K562 (cell line): Measurements from ENCODE around the gene NDFIP2. TPM values are rescaled to one million over a fixed set of nuclear protein-coding genes. Genes with fewer than 3 reads are reported as not detected.

Source experiments
- ATAC-seq: fragments of 200-7000 bp; cut with Tn5 transposase; 3 replicates; pipeline ENCODE4 v1.9.1; 2020; ENCODE audit warnings: moderate library complexity
- BruUV-seq: library from RNA; stranded (reverse); fragments of 400-500 nt; replicated peaks from 2 replicates; lab custom pipeline; 2021; lab: Mats Ljungman, UMichigan
- CTCF ChIA-PET: fragments of 300-600 bp; formaldehyde crosslinking; extraction: SDS; loops from one replicate; lab custom pipeline; 2021; ENCODE audit warnings: low intra/inter-chr PET ratio; lab: Yijun Ruan, JAX
- POLR2A ChIA-PET: fragments of 300-600, 350-650 bp; sonication (Branson Sonifier 250); formaldehyde crosslinking; extraction: SDS; loops from one replicate; lab custom pipeline; 2021; ENCODE audit warnings: antibody characterized with exemption, inconsistent platforms; lab: Yijun Ruan, JAX
- DNase-seq, 4 experiments: peaks; one replicate each; pipeline versions ENCODE4 v3.0.0 to v3.0.0-alpha.2; 2011 to 2018; ENCODE audit warnings: low spot score in 3 of 4, mixed read lengths in 3 of 4; ENCODE audit errors: extremely low read depth in 1 of 4
- FAIRE-seq: peaks from 2 replicates; lab custom pipeline; 2011; peaks lifted over from hg19 to GRCh38; lab: Jason Lieb, UNC
- H2AFZ ChIP-seq: 2 replicates; pipeline ENCODE4 v1.6.0; 2011; ENCODE audit warnings: low read depth, low read length, control low read depth, inconsistent platforms
- H3K27ac ChIP-seq: fragments of 200-600 bp; 3 replicates; pipeline ENCODE4 v1.8.0; 2011; ENCODE audit warnings: low read depth, mild to moderate bottlenecking, control low read depth, inconsistent platforms, low read length, moderate library complexity, mixed read lengths; ENCODE audit errors: extremely low read depth
- H3K27me3 ChIP-seq, 2 experiments: fragments of 300-600 bp in 1 of 2; 2 replicates in 1 of 2; 3 replicates in 1 of 2; pipeline versions ENCODE4 v1.6.0 to v1.8.0; 2011; ENCODE audit warnings: inconsistent platforms in 2 of 2, low read length in 2 of 2, mild to moderate bottlenecking in 1 of 2, mixed read lengths in 1 of 2, moderate library complexity in 1 of 2; ENCODE audit not compliant: control insufficient read depth in 2 of 2, insufficient read depth in 2 of 2
- H3K36me3 ChIP-seq: fragments of 300-600 bp; 3 replicates; pipeline ENCODE4 v1.8.0; 2011; ENCODE audit warnings: mild to moderate bottlenecking, low read length, inconsistent platforms; ENCODE audit not compliant: control insufficient read depth, insufficient read depth
- H3K4me1 ChIP-seq, 2 experiments: fragments of 200-600 bp in 1 of 2; replicated peaks in 1 of 2; 2 replicates in 1 of 2; 3 replicates in 1 of 2; pipeline versions ENCODE4 v1.5.1 to v1.8.0; 2011; ENCODE audit warnings: inconsistent platforms in 2 of 2, low read length in 2 of 2, mild to moderate bottlenecking in 1 of 2, mixed read lengths in 1 of 2, moderate library complexity in 1 of 2; ENCODE audit not compliant: control insufficient read depth in 2 of 2, insufficient read depth in 2 of 2
- H3K4me2 ChIP-seq: 2 replicates; pipeline ENCODE4 v1.6.1; 2011; ENCODE audit warnings: low read length, control low read depth, inconsistent platforms, mixed read lengths; ENCODE audit not compliant: insufficient read depth
- H3K4me3 ChIP-seq: fragments of 200-600 bp; sonication (generic), shearing (Covaris generic); 2 replicates; pipeline ENCODE4 v1.5.1; 2016; ENCODE audit warnings: control low read depth, inconsistent platforms
- H3K79me2 ChIP-seq: fragments of 200-600 bp; 3 replicates; pipeline ENCODE4 v1.8.0; 2011; ENCODE audit warnings: low read length, inconsistent platforms; ENCODE audit not compliant: control insufficient read depth, insufficient read depth
- H3K9ac ChIP-seq, 2 experiments: 2 replicates each; pipeline versions ENCODE4 v1.6.0 to v1.6.1; 2011; ENCODE audit warnings: low read depth in 2 of 2, low read length in 2 of 2, control low read depth in 1 of 2, inconsistent platforms in 1 of 2, mild to moderate bottlenecking in 1 of 2, mixed read lengths in 1 of 2; ENCODE audit not compliant: insufficient read depth in 1 of 2
- H3K9me1 ChIP-seq: one replicate; pipeline ENCODE4 v1.6.0; 2011; ENCODE audit warnings: inconsistent platforms, mild to moderate bottlenecking, low read length, moderate library complexity; ENCODE audit not compliant: control insufficient read depth, insufficient read depth
- H3K9me3 ChIP-seq: replicated peaks from 2 replicates; pipeline ENCODE4 v1.5.1; 2011; ENCODE audit warnings: low read depth, low read length, inconsistent platforms; ENCODE audit not compliant: control insufficient read depth, insufficient read depth
- H4K20me1 ChIP-seq: replicated peaks from 2 replicates; pipeline ENCODE4 v1.6.1; 2011; ENCODE audit warnings: low read length, inconsistent platforms, mixed read lengths; ENCODE audit not compliant: control insufficient read depth, insufficient read depth
- C11orf30 ChIP-seq: fragments of 450-650 bp; IDR thresholded peaks from 2 replicates; pipeline ENCODE4 v1.6.1; 2016; ENCODE audit warnings: low read depth, mild to moderate bottlenecking
- NFYB ChIP-seq: IDR thresholded peaks from 2 replicates; pipeline ENCODE4 v1.6.1; 2011; ENCODE audit warnings: mild to moderate bottlenecking, moderate library complexity; ENCODE audit not compliant: insufficient read length; ENCODE audit errors: extremely low read depth
- PHTF2 ChIP-seq: fragments of 250-450 bp; sonication (Bioruptor Pico); IDR thresholded peaks from 2 replicates; pipeline ENCODE4 v1.5.0; 2021; ENCODE audit warnings: mild to moderate bottlenecking
- RERE ChIP-seq: sonication (generic); formaldehyde crosslinking; IDR thresholded peaks from 2 replicates; pipeline ENCODE4 v1.8.0; 2023; ENCODE audit warnings: missing genetic modification reagents, mild to moderate bottlenecking, borderline replicate concordance
- SMARCA5 ChIP-seq: fragments of 450-650 bp; IDR thresholded peaks from 2 replicates; pipeline ENCODE4 v1.6.1; 2016
- ZNF316 ChIP-seq: fragments of 450-650 bp; IDR thresholded peaks from 2 replicates; pipeline ENCODE4 v1.6.1; 2016
- WGBS: fragments of 100-300 bp; shearing (Covaris generic); methylation state at CpG from one replicate; pipeline ENCODE4 v1.1.6; 2016; ENCODE audit warnings: low coverage, mixed read lengths; ENCODE audit not compliant: insufficient coverage; ENCODE audit errors: missing lambda C conversion rate; 5-methylcytosine and 5-hydroxymethylcytosine counted together
- in situ Hi-C: fragments of 300-500 bp; cut with MboI; formaldehyde crosslinking; loops from 4 replicates; pipeline ENCODE4 v1.15.0; 2018; ENCODE audit warnings: inconsistent platforms, mixed read lengths
- intact Hi-C: fragments of 100-400 bp; cut with micrococcal nuclease; formaldehyde crosslinking; loops from 2 replicates; pipeline ENCODE4 v1.14.2; 2022
- polyA plus RNA-seq, 8 experiments: library from polyadenylated mRNA; depleted of rRNA in 4 of 8; stranded (reverse) in 5 of 8; unstranded in 3 of 8; fragments of >200 nt; fragmentation: Nextera tagmentation in 2 of 8; fragmentation: Illumina TruSeq in 1 of 8; extraction: Ambion mirVana in 2 of 8; extraction: Trizol in 1 of 8; gene quantifications; 2 replicates each; pipeline versions ENCODE4 v1.2.1 to v1.2.3, GENCODE V29; 2011 to 2014; ENCODE audit warnings: inconsistent platforms in 1 of 8, missing spikeins in 1 of 8
- total RNA-seq, 7 experiments: library from RNA; depleted of rRNA in 6 of 7; stranded (reverse); fragments of >200 nt in 6 of 7; fragmentation: Illumina TruSeq in 2 of 7; extraction: Trizol in 2 of 7; gene quantifications; 2 replicates each; pipeline versions ENCODE4 v1.2.1 to v1.2.3, GENCODE V29; 2011 to 2021; ENCODE audit warnings: low replicate concordance in 1 of 7

NDFIP2 gene
- total and polyA plus RNA-seq, 9 of the 15 experiments (the other 6 are each of a cell fraction or from before 2014, with no cell fraction given): 13.4 to 54.4 (median 27.8) TPM

GRCh38 chr13:79492918-79493594 is 12.1 kb downstream of the NDFIP2 start:
- H3K4me3 ChIP-seq: no peak overlapping the region
- no TSS peak for BruUV-seq
- H3K27me3 ChIP-seq: no peaks in the 10 kb centered on the region
- no peak overlapping the region for H3K4me2 ChIP-seq
- H3K9ac ChIP-seq: no peak overlapping the region
- no peak for ATAC-seq
- H3K9me1 ChIP-seq: no peaks in the 10 kb centered on the region
- H3K36me3 ChIP-seq: no peaks in the 10 kb centered on the region
- in situ Hi-C loops (no loop called here), intact Hi-C loops (no loop called here)
- WGBS: 82% methylated on average over 2 of the region's 2 CpGs
- DNase-seq: no peak
- POLR2A ChIA-PET: interaction anchor here (1.0 kb wide), 1 partner anchor 9 kb away, joined by 5 read pairs; no protein-coding TSS in a partner anchor
- H3K4me1 ChIP-seq: peaks cover 0 to 3% of the 10 kb centered on the region in 2 experiments; a peak in 2 of 5 replicates
- TF ChIP-seq ZNF316: peak; percentile 67; the same call in 1 of the 2 replicates
- TF ChIP-seq RERE: no peak
- TF ChIP-seq NFYB: no peak
- no peak for TF ChIP-seq SMARCA5
- TF ChIP-seq PHTF2 (CRISPR knock-in tag): no peak
- 0 out of 2 replicates have a peak, but pooled peaks have one; percentile 24 for TF ChIP-seq C11orf30
- TF ChIP-seq, all 486 proteins: peak for 2
- CTCF ChIA-PET: no interaction called here
- H2AFZ ChIP-seq: no peak overlapping the region
- peaks cover 96% of the 10 kb centered on the region for H3K79me2 ChIP-seq
- 0 out of 2 replicates have a peak, but pooled peaks cover 4% of the 10 kb centered on the region for H4K20me1 ChIP-seq
- no peak for FAIRE-seq
- H3K9me3 ChIP-seq: no peaks in the 10 kb centered on the region
- no peak overlapping the region for H3K27ac ChIP-seq
